ENCODE measurements around the gene SDR42E1.

GRCh38 chr16:81951564-81951963, 59.7 kb downstream of the SDR42E1 start:
- no peak for TF ChIP-seq CTCF (IDR thresholded peaks at IDR 0.05)
- TF ChIP-seq AFF4 (CRISPR knock-in tag; IDR thresholded peaks at IDR 0.05; ENCODE audit: borderline replicate concordance) = no peak
- no peak for TF ChIP-seq IRF1 (CRISPR knock-in tag; IDR thresholded peaks at IDR 0.05)
- no peak for TF ChIP-seq NFYB (CRISPR knock-in tag; conservative IDR thresholded peaks at IDR 0.05; ENCODE audit: low read depth)
- TF ChIP-seq, protein P1, sequence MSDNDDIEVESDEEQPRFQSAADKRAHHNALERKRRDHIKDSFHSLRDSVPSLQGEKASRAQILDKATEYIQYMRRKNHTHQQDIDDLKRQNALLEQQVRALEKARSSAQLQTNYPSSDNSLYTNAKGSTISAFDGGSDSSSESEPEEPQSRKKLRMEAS (CRISPR knock-in tag; IDR thresholded peaks at IDR 0.05) = no peak
- no peak for TF ChIP-seq ZNF121 (CRISPR knock-in tag; IDR thresholded peaks at IDR 0.05)
- no peak for TF ChIP-seq ESRRA (CRISPR knock-in tag; IDR thresholded peaks at IDR 0.05; ENCODE audit: borderline replicate concordance)
- no peak for TF ChIP-seq CREB1 (CRISPR knock-in tag; IDR thresholded peaks at IDR 0.05)
- no peak for TF ChIP-seq TEAD4 (CRISPR knock-in tag; IDR thresholded peaks at IDR 0.05)
